Neural crest cell (in vitro differentiated cells): ENCODE measurements around the gene NDUFB2. TPM values are rescaled to one million over a fixed set of nuclear protein-coding genes. Genes with fewer than 3 reads are reported as not detected.
"Not testable (repeated sequence)": the region's sequence is repeated elsewhere in the genome, so short reads cannot be mapped to it uniquely, and the experiment has no call there.

Experiments used
- DNase-seq: peaks from one replicate; pipeline ENCODE4 v3.0.0; 2021; ENCODE audit warnings: low read depth, mixed read lengths, low spot score
- H3K27ac Mint-ChIP-seq: one replicate; pipeline ENCODE4 v1.8.0; 2021; ENCODE audit warnings: mild to moderate bottlenecking, mixed read lengths; ENCODE audit not compliant: unreplicated experiment
- H3K27me3 Mint-ChIP-seq: 2 replicates; pipeline ENCODE4 v1.8.0; 2021; ENCODE audit warnings: low read depth, mild to moderate bottlenecking, mixed read lengths
- H3K36me3 Mint-ChIP-seq: 2 replicates; pipeline ENCODE4 v1.8.0; 2021; ENCODE audit warnings: low read depth, mild to moderate bottlenecking, mixed read lengths
- H3K4me1 Mint-ChIP-seq: 2 replicates; pipeline ENCODE4 v1.8.0; 2021; ENCODE audit warnings: mixed read lengths
- H3K4me3 Mint-ChIP-seq: one replicate; pipeline ENCODE4 v1.8.0; 2021; ENCODE audit warnings: mild to moderate bottlenecking, mixed read lengths
- H3K9me3 Mint-ChIP-seq: 2 replicates; pipeline ENCODE4 v1.8.0; 2021; ENCODE audit warnings: mixed read lengths
- CTCF ChIP-seq: fragments of 200-600 bp; sonication (generic); conservative IDR thresholded peaks from 2 replicates; pipeline ENCODE4 v1.5.0; 2021; ENCODE audit warnings: antibody characterized with exemption, mild to moderate bottlenecking
- total RNA-seq: library from RNA; stranded (reverse); gene quantifications from 2 replicates; pipeline ENCODE4 v1.2.1, GENCODE V29; 2021

Gene NDUFB2
- total RNA-seq, 1 donor from 2014 or later: 195 TPM

- Mint-ChIP-seq H3K27ac (no peak overlapping the region), H3K36me3 (no peaks in the 10 kb centered on the region), H3K9me3 (no peaks in the 10 kb centered on the region), H3K27me3 (peaks cover 14% of the 10 kb centered on the region), H3K4me1 (no peaks in the 10 kb centered on the region), H3K4me3 (no peak overlapping the region)
- TF ChIP-seq CTCF: no peak
- DNase-seq: no peak
Observed at GRCh38 chr7:140659856-140660255, 36.7 kb upstream of the NDUFB2 start.

GRCh38 chr7:140661124-140661523 lies 35.4 kb upstream of the NDUFB2 start:
- H3K27me3 Mint-ChIP-seq: peaks cover 21% of the 10 kb centered on the region
- TF ChIP-seq CTCF: no peak
- no peak overlapping the region for H3K4me3 Mint-ChIP-seq
- DNase-seq: no peak
- no peaks in the 10 kb centered on the region for H3K36me3 Mint-ChIP-seq
- H3K27ac Mint-ChIP-seq: no peak overlapping the region
- no peaks in the 10 kb centered on the region for H3K9me3 Mint-ChIP-seq
- no peaks in the 10 kb centered on the region for H3K4me1 Mint-ChIP-seq

- DNase-seq, H3K9me3 Mint-ChIP-seq, H3K27ac Mint-ChIP-seq, H3K36me3 Mint-ChIP-seq, H3K4me3 Mint-ChIP-seq, H3K4me1 Mint-ChIP-seq: not testable (repeated sequence)
- peaks cover 21% of the 10 kb centered on the region for H3K27me3 Mint-ChIP-seq
Observed at GRCh38 chr7:140662938-140663337, 33.6 kb upstream of the NDUFB2 start.

- Mint-ChIP-seq H3K9me3 (no peaks in the 10 kb centered on the region), H3K4me1 (peaks cover 5% of the 10 kb centered on the region), H3K27ac (no peak overlapping the region), H3K4me3 (no peak overlapping the region), H3K27me3 (peaks cover 21% of the 10 kb centered on the region), H3K36me3 (no peaks in the 10 kb centered on the region)
- TF ChIP-seq CTCF: no peak
- DNase-seq: no peak
Observed at GRCh38 chr7:140667476-140667875, 29.0 kb upstream of the NDUFB2 start.

GRCh38 chr7:140668641-140669040 lies 27.9 kb upstream of the NDUFB2 start:
- Mint-ChIP-seq H3K27ac (no peak overlapping the region), H3K9me3 (no peaks in the 10 kb centered on the region)

GRCh38 chr7:140669352-140669751 lies 27.2 kb upstream of the NDUFB2 start:
- Mint-ChIP-seq H3K4me3 (no peak overlapping the region), H3K4me1 (peaks cover 10% of the 10 kb centered on the region), H3K27me3 (peaks cover 14% of the 10 kb centered on the region), H3K27ac (no peak overlapping the region), H3K36me3 (no peaks in the 10 kb centered on the region), H3K9me3 (no peaks in the 10 kb centered on the region)
- no peak for TF ChIP-seq CTCF
- no peak for DNase-seq

More at GRCh38 chr7:140668641-140669040, 27.9 kb upstream of the NDUFB2 start:
- Mint-ChIP-seq H3K4me3 (no peak overlapping the region), H3K4me1 (peaks cover 8% of the 10 kb centered on the region), H3K27me3 (peaks cover 14% of the 10 kb centered on the region), H3K36me3 (no peaks in the 10 kb centered on the region)
- DNase-seq: no peak
- TF ChIP-seq CTCF: no peak

GRCh38 chr7:140669862-140670261 lies 26.6 kb upstream of the NDUFB2 start:
- DNase-seq, H3K27me3 Mint-ChIP-seq, H3K36me3 Mint-ChIP-seq, H3K9me3 Mint-ChIP-seq: not testable (repeated sequence)
- peak overlapping the region; percentile 62 for H3K4me3 Mint-ChIP-seq
- H3K27ac Mint-ChIP-seq: peak overlapping the region; percentile 12
- peaks cover 13% of the 10 kb centered on the region for H3K4me1 Mint-ChIP-seq
